Measurements from ENCODE around the gene RNF111.

- TF ChIP-seq TAF1 (IDR thresholded peaks at IDR 0.05; ENCODE audit: borderline replicate concordance, low read depth, low read length), result no peak
- no peak for TF ChIP-seq POLR2A (IDR thresholded peaks at IDR 0.05; ENCODE audit: low read depth, low read length)
- TF ChIP-seq POLR2AphosphoS5 (IDR thresholded peaks at IDR 0.05; ENCODE audit: low read depth, low read length), result no peak
Observed at GRCh38 chr15:58966698-58967097, 20.8 kb upstream of the RNF111 start.
